Loucy (cell line): ENCODE data around the gene MRPS27.

Experiments
- EZH2phosphoT487 ChIP-seq: fragments of 200-600 bp; IDR thresholded peaks from 2 replicates; pipeline ENCODE4 v1.6.1; 2018; ENCODE audit warnings: antibody characterized with exemption, mild to moderate bottlenecking, moderate library complexity, borderline replicate concordance
- TF ChIP-seq, protein P1 (sequence below): fragments of 200-600 bp; sonication (generic); conservative IDR thresholded peaks from 2 replicates; pipeline ENCODE4 v1.5.1; 2014; ENCODE audit warnings: mild to moderate bottlenecking, antibody characterized with exemption, low read length

DNA sequence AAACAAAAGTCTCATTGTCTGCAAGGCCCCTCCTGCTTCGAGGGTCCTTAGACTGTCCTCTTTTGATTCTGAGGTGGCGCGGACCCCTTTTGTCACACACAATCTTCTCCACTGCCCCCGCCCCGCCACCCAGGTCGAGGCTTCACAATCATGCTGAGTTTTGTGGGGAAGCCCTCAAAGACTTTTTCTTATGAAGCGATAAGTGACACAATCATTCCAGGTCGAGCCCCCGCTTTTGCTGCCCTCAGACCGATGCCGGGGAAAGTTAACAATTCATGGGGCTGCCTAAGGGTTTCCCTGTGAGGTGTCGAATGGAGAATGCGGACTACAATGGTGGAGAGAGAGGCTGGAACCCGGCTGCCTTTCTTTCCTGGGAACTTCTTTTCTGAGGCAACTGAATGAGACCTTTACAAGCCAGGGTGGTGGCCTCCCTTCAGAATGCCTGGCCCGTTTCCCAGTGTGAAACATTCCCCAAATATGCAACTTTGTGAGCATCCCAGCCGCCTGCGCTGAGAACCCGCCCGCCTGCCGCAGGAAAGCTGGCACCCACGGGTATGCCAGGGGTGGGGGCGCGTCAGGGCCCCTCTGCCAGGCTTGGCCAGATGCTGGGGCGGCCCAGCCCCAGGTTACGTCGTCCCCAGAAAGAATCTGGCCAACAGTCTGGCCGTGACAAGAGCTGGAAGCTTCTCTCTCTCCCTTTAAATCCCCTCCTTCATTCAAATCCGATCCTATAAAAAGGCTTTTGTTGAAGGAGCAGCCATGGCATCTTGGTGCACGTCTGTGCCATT, 140.8 kb downstream of the MRPS27 start:
- TF ChIP-seq, protein P1, sequence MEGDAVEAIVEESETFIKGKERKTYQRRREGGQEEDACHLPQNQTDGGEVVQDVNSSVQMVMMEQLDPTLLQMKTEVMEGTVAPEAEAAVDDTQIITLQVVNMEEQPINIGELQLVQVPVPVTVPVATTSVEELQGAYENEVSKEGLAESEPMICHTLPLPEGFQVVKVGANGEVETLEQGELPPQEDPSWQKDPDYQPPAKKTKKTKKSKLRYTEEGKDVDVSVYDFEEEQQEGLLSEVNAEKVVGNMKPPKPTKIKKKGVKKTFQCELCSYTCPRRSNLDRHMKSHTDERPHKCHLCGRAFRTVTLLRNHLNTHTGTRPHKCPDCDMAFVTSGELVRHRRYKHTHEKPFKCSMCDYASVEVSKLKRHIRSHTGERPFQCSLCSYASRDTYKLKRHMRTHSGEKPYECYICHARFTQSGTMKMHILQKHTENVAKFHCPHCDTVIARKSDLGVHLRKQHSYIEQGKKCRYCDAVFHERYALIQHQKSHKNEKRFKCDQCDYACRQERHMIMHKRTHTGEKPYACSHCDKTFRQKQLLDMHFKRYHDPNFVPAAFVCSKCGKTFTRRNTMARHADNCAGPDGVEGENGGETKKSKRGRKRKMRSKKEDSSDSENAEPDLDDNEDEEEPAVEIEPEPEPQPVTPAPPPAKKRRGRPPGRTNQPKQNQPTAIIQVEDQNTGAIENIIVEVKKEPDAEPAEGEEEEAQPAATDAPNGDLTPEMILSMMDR, result no peak
- no peak for TF ChIP-seq EZH2phosphoT487
